HepG2 (cell line): ENCODE results near the gene UBAP2L. TPM values are rescaled to one million over a fixed set of nuclear protein-coding genes. Genes with fewer than 3 reads are reported as not detected.

ENCODE experiments used
- AHR ChIP-seq: IDR thresholded peaks from 2 replicates; pipeline ENCODE4 v1.6.1; 2018; ENCODE audit warnings: missing genetic modification reagents, missing compliant biosample characterization
- BATF2 ChIP-seq: sonication (generic); formaldehyde crosslinking; IDR thresholded peaks from 2 replicates; pipeline ENCODE4 v1.8.0; 2022; ENCODE audit warnings: mild to moderate bottlenecking, missing genetic modification reagents, moderate library complexity
- ESRRA ChIP-seq: sonication (generic); formaldehyde crosslinking; IDR thresholded peaks from 2 replicates; pipeline ENCODE4 v1.5.1; 2020; ENCODE audit warnings: mild to moderate bottlenecking, low read depth, missing genetic modification reagents
- ISX ChIP-seq: sonication (generic); formaldehyde crosslinking; conservative IDR thresholded peaks from 2 replicates; pipeline ENCODE4 v1.5.0; 2020; ENCODE audit warnings: missing genetic modification reagents
- JUND ChIP-seq: sonication (generic); formaldehyde crosslinking; IDR thresholded peaks from 2 replicates; pipeline ENCODE4 v1.8.0; 2022; ENCODE audit warnings: mild to moderate bottlenecking, missing genetic modification reagents
- KDM3A ChIP-seq: IDR thresholded peaks from 2 replicates; pipeline ENCODE4 v1.6.1; 2018; ENCODE audit warnings: low read depth, missing compliant biosample characterization
- KMT2A ChIP-seq: sonication (generic); formaldehyde crosslinking; IDR thresholded peaks from 2 replicates; pipeline ENCODE4 v1.4.0; 2020; ENCODE audit warnings: missing genetic modification reagents
- NFKB2 ChIP-seq: sonication (generic); formaldehyde crosslinking; IDR thresholded peaks from 2 replicates; pipeline ENCODE4 v1.4.0; 2020; ENCODE audit warnings: missing genetic modification reagents, borderline replicate concordance
- NR2C2 ChIP-seq: sonication (generic); formaldehyde crosslinking; IDR thresholded peaks from 2 replicates; pipeline ENCODE4 v1.4.0; 2020; ENCODE audit warnings: missing genetic modification reagents, mild to moderate bottlenecking, moderate library complexity, borderline replicate concordance
- PATZ1 ChIP-seq: sonication (generic); formaldehyde crosslinking; IDR thresholded peaks from 2 replicates; pipeline ENCODE4 v1.4.0; 2020; ENCODE audit warnings: missing genetic modification reagents
- SAFB2 ChIP-seq: sonication (generic); formaldehyde crosslinking; IDR thresholded peaks from 2 replicates; pipeline ENCODE4 v1.5.1; 2020; ENCODE audit warnings: missing genetic modification reagents, low read depth, mild to moderate bottlenecking, borderline replicate concordance
- SNAI1 ChIP-seq: sonication (generic); formaldehyde crosslinking; IDR thresholded peaks from 2 replicates; pipeline ENCODE4 v1.5.0; 2020; ENCODE audit warnings: mild to moderate bottlenecking, missing genetic modification reagents, borderline replicate concordance
- TEF ChIP-seq: sonication (generic); formaldehyde crosslinking; IDR thresholded peaks from 2 replicates; pipeline ENCODE4 v1.5.0; 2020; ENCODE audit warnings: missing genetic modification reagents
- TFDP1 ChIP-seq: IDR thresholded peaks from 2 replicates; pipeline ENCODE4 v1.6.1; 2016; ENCODE audit warnings: missing compliant biosample characterization, missing genetic modification reagents, borderline replicate concordance
- ZBTB7A ChIP-seq: sonication (generic); formaldehyde crosslinking; IDR thresholded peaks from 2 replicates; pipeline ENCODE4 v1.8.0; 2022; ENCODE audit warnings: mild to moderate bottlenecking, missing genetic modification reagents
- ZC3H13 ChIP-seq: sonication (generic); formaldehyde crosslinking; IDR thresholded peaks from 2 replicates; pipeline ENCODE4 v1.8.1; 2023; ENCODE audit warnings: mild to moderate bottlenecking, missing genetic modification reagents, moderate library complexity
- ZNF446 ChIP-seq: sonication (generic); formaldehyde crosslinking; IDR thresholded peaks from 2 replicates; pipeline ENCODE4 v1.5.0; 2020; ENCODE audit warnings: mild to moderate bottlenecking, missing genetic modification reagents
- ZNF501 ChIP-seq: sonication (generic); formaldehyde crosslinking; IDR thresholded peaks from 2 replicates; pipeline ENCODE4 v1.5.1; 2020; ENCODE audit warnings: mild to moderate bottlenecking, moderate library complexity, missing genetic modification reagents
- ZNF605 ChIP-seq: sonication (generic); formaldehyde crosslinking; IDR thresholded peaks from 2 replicates; pipeline ENCODE4 v1.8.0; 2022; ENCODE audit warnings: mild to moderate bottlenecking, missing genetic modification reagents
- ZNF710 ChIP-seq: sonication (generic); formaldehyde crosslinking; IDR thresholded peaks from 2 replicates; pipeline ENCODE4 v1.5.0; 2020; ENCODE audit warnings: mild to moderate bottlenecking, missing genetic modification reagents, borderline replicate concordance
- ZNF737 ChIP-seq: sonication (generic); formaldehyde crosslinking; IDR thresholded peaks from 2 replicates; pipeline ENCODE4 v1.5.0; 2020; ENCODE audit warnings: missing genetic modification reagents, mild to moderate bottlenecking, borderline replicate concordance
- ZNF788 ChIP-seq: sonication (generic); formaldehyde crosslinking; IDR thresholded peaks from 2 replicates; pipeline ENCODE4 v1.5.0; 2020; ENCODE audit warnings: mild to moderate bottlenecking, missing genetic modification reagents, borderline replicate concordance
- ZSCAN20 ChIP-seq: sonication (generic); formaldehyde crosslinking; IDR thresholded peaks from 2 replicates; pipeline ENCODE4 v1.4.0; 2020; ENCODE audit warnings: missing genetic modification reagents, mild to moderate bottlenecking, borderline replicate concordance
- polyA plus RNA-seq, 8 experiments: library from polyadenylated mRNA; depleted of rRNA in 3 of 8; stranded (reverse) in 7 of 8; unstranded in 1 of 8; fragments of >200 nt; fragmentation: Illumina TruSeq in 4 of 8; extraction: Trizol in 4 of 8; gene quantifications; 2 replicates each; pipeline versions ENCODE4 v1.2.1 to v1.2.3, GENCODE V29; 2011 to 2016; ENCODE audit warnings: low read depth in 4 of 8, missing spikeins in 1 of 8, mixed read lengths in 1 of 8; ENCODE audit not compliant: insufficient read depth in 1 of 8
- total RNA-seq, 5 experiments: library from RNA; depleted of rRNA; stranded (reverse); fragments of >200 nt; fragmentation: Illumina TruSeq; extraction: Trizol; gene quantifications; 2 replicates each; pipeline ENCODE4 v1.2.3, GENCODE V29; 2016; ENCODE audit warnings: low read depth in 1 of 5

UBAP2L gene
- total and polyA plus RNA-seq, 2 of the 13 experiments (the other 11 are each of a cell fraction or from before 2014, with no cell fraction given) = 74.2 to 159 TPM

DNA sequence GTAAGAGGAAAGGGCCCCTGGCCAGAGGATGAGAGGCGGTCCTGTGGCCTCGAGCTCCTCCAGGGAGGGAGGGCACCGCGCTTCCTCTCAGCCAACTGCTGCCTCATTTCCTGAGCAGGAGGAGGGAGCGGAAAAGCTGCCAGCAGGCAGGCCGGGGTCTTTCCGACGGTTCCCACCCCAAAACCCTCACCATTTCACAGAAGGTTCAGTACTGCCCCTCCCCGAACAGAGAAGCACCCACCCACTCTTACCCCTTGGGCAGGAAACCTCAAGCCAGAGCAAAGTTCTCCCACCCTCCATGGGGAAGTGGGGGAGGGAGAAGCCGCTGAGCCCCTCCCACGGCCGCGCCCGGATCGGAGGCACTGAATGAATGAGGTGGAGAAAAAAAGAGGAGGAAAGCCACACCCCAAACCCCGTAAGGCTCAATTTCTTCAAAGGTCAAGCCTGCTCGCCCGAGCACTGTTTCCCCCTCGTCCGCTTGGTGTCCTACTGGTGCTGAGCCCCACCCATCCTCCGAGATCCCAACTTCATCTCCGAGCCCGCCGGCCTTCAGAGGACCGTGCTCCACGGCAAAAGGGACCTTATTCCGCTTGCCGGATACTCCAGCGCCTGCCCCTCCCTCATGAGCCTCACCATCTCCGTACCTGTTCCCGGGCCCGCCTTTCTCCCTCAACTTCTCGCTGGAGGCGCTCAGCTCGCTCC, 38.3 kb upstream of the UBAP2L start (continued):
- TF ChIP-seq ZBTB7A (peak; percentile 69; the same call in 1 of the 2 replicates), ZNF446 (CRISPR knock-in tag) (peak; percentile 20; the same call in 1 of the 2 replicates), ZSCAN20 (CRISPR knock-in tag) (no peak), NFKB2 (CRISPR knock-in tag) (no peak), ISX (CRISPR knock-in tag) (no peak), TEF (CRISPR knock-in tag) (no peak), NR2C2 (CRISPR knock-in tag) (no peak), ESRRA (CRISPR knock-in tag) (0 out of 2 replicates have a peak, but pooled peaks have one; percentile 4), ZNF737 (CRISPR knock-in tag) (no peak), TFDP1 (CRISPR knock-in tag) (peak; percentile 51; the same call in 1 of the 2 replicates), BATF2 (CRISPR knock-in tag) (no peak), KMT2A (CRISPR knock-in tag) (no peak; the same call in 1 of the 2 replicates), AHR (CRISPR knock-in tag) (no peak), PATZ1 (CRISPR knock-in tag) (peak; percentile 76), ZNF501 (CRISPR knock-in tag) (no peak), SAFB2 (CRISPR knock-in tag) (peak; percentile 15; the same call in 1 of the 2 replicates), ZNF605 (CRISPR knock-in tag) (peak; percentile 15; the same call in 1 of the 2 replicates), ZC3H13 (CRISPR knock-in tag) (no peak), KDM3A (no peak), ZNF710 (CRISPR knock-in tag) (peak; percentile 25; the same call in 1 of the 2 replicates), SNAI1 (CRISPR knock-in tag) (0 out of 2 replicates have a peak, but pooled peaks have one; percentile 27), JUND (CRISPR knock-in tag) (0 out of 2 replicates have a peak, but pooled peaks have one; percentile 13), ZNF788 (peak; percentile 10; the same call in 1 of the 2 replicates)
